ENCODE results near the gene ITPR2.
"Not testable (repeated sequence)": the region's sequence is repeated elsewhere in the genome, so short reads cannot be mapped to it uniquely, and the experiment has no call there.

ITPR2 gene

GRCh38 chr12:26473291-26473690, 359.7 kb downstream of the ITPR2 start:
- in situ Hi-C loops (cut with HindIII; ENCODE audit: low sequenced_read_pairs): no loop called here

- in situ Hi-C loops (cut with HindIII; ENCODE audit: low sequenced_read_pairs): no loop called here
Observed at GRCh38 chr12:26471560-26471959, 361.4 kb downstream of the ITPR2 start.

DNA sequence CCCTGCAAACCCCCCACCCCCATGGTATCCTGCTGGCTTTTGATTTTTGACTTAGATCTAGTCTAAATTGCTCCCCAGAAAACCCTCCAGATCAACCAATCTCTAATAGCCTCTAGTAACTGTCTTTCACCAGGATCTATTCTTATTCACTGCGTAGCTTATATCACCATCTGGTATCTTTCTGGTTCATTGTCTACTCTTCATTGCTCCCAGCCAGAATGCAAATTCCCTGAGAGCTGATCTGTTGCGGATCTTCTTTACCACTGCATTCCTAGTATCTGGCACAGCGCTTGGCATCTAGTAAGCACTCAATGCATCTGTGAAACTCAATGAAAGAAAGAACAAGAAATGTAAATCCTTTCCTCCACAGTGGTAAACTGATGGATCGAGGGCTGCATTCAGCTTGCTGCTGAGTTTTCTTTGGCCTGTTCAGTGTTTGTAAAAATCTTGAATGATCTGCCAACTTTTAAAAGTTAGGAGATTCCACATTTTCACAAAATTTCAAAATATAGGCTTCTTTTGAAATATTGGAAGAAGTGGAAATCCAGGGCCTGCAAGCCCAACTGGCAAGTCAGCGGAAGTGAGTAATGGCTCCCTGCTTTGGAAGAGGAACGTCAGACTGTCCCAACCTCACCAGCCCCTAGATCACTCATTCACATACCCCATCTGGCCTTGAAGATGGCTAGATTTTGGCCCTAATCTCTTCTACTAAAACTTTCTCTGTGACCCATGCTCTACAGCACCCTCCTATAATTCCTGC, 363.4 kb downstream of the ITPR2 start:
- in situ Hi-C loops (cut with HindIII; ENCODE audit: low sequenced_read_pairs): no loop called here

GRCh38 chr12:26467351-26467750, 365.6 kb downstream of the ITPR2 start:
- in situ Hi-C loops (cut with HindIII; ENCODE audit: low sequenced_read_pairs): no loop called here

DNA sequence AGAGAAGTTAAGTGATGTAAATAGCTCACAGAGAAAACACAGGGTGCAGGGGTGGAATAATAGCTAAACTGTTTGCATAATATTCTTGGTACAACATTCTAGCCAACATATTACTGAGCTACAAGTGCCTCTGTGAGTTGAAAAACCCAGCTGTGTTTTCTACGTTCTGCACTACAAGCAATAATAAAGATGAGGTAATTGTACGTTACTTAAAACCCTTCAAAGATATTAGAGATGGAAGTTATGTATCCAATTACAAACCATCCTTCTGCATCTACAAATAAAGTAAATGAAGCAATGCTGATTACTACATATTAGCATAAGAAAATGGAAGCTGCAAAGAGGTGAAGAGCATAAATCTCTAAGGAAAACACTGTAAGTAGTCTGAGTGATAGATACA, 366.3 kb downstream of the ITPR2 start:
- in situ Hi-C loops (cut with HindIII; ENCODE audit: low sequenced_read_pairs): no loop called here

GRCh38 chr12:26465419-26466097, 367.4 kb downstream of the ITPR2 start:
- in situ Hi-C loops (cut with HindIII; ENCODE audit: low sequenced_read_pairs): no loop called here

DNA sequence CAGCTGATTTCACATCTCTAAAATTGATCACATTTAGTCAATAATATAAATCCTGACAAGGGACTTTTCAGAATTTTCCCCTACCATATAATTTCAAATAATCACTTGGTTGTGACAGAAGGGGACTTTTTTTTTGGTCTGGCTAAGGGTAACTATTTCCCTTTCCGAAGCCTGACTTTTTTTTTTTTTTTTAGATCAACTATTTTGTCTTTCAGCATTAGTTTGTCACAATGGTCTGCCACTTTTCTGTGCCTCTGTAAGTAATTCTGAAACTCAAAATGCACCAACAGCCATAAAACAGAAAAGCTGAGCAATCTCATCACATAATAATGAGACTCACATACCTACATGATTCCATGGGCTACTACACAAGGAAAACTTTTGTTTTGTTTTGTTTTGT, 371.2 kb downstream of the ITPR2 start:
- in situ Hi-C loops (cut with HindIII; ENCODE audit: low sequenced_read_pairs): no loop called here

GRCh38 chr12:26460361-26460760, 372.6 kb downstream of the ITPR2 start:
- in situ Hi-C loops (cut with HindIII; ENCODE audit: low sequenced_read_pairs): no loop called here

DNA sequence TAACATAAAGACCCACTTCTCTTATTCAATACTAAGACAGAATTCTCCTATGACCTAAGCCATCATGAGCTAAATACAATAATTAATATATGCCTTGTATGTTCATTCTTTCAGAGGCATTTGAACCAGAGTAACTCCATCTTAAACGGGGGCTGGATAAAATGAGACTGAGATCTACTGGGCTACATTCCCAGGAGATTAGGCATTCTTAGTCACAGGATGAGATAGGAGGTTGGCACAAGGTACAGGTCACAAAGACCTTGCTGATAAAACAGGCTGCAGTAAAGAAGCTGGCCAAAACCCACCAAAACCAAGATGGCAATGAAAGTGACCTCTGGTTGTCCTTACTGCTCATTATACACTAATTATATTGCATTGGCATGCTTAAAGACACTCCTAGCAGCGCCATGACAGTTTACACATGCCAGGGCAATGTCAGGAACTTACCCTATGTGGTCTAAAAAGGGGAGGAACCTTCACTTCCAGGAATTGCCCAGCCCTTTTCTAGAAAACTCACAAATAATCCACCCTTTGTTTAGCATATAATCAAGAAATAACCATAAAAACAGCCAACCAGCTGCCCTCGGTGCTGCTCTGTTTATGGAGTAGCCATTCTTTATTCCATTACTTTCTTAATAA, 376.9 kb downstream of the ITPR2 start:
- in situ Hi-C loops (cut with HindIII; ENCODE audit: low sequenced_read_pairs): no loop called here

GRCh38 chr12:26453246-26453645, 379.7 kb downstream of the ITPR2 start:
- in situ Hi-C loops (cut with HindIII; ENCODE audit: low sequenced_read_pairs): no loop called here

GRCh38 chr12:26452511-26452910, 380.5 kb downstream of the ITPR2 start:
- in situ Hi-C loops (cut with HindIII; ENCODE audit: low sequenced_read_pairs): no loop called here

- in situ Hi-C loops (cut with HindIII; ENCODE audit: low sequenced_read_pairs): no loop called here
Observed at GRCh38 chr12:26451763-26452162, 381.2 kb downstream of the ITPR2 start.

DNA sequence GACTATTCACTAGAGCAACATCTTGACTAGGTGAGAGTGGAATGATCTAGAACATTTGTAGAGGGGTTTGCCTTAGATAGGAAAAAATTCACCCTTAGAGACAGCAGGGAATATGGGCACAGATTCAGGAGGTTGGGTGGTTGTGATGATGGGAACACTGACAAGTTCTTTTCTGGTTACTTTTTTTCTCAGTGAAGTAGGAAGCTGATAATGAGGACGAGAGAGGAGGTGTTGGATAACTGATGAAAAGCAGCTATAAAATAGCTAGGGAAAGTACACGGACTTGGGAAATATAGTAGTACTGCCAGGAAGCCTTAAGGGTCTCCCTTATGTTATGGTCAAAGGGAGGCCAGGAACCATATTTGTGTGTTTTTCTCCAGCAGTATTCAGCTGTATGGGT, 387.1 kb downstream of the ITPR2 start:
- in situ Hi-C loops (cut with HindIII; ENCODE audit: low sequenced_read_pairs): no loop called here

GRCh38 chr12:26443309-26443708, 389.7 kb downstream of the ITPR2 start:
- in situ Hi-C loops (cut with HindIII; ENCODE audit: low sequenced_read_pairs): no loop called here

- in situ Hi-C loops (cut with HindIII; ENCODE audit: low sequenced_read_pairs): no loop called here
Observed at GRCh38 chr12:26441434-26441833, 391.6 kb downstream of the ITPR2 start.

DNA sequence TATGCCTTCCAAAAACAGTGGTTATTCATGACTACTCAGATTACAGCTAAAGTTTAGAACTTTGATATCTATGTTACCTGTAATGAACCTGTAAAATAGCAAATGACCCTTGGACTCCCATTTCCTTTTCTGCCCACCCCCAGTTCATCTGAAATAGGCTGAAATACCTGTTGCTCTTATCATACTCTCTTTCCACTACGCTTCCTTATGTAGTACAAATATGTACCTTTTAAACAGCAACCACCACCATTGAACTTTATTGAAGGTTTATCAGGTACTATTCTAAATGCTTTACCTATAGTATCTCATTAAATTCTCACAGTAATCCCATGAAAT, 398.0 kb downstream of the ITPR2 start:
- in situ Hi-C loops (cut with HindIII; ENCODE audit: low sequenced_read_pairs): no loop called here

- in situ Hi-C loops (cut with HindIII; ENCODE audit: low sequenced_read_pairs): no loop called here
Observed at GRCh38 chr12:26434299-26435068, 398.5 kb downstream of the ITPR2 start.

DNA sequence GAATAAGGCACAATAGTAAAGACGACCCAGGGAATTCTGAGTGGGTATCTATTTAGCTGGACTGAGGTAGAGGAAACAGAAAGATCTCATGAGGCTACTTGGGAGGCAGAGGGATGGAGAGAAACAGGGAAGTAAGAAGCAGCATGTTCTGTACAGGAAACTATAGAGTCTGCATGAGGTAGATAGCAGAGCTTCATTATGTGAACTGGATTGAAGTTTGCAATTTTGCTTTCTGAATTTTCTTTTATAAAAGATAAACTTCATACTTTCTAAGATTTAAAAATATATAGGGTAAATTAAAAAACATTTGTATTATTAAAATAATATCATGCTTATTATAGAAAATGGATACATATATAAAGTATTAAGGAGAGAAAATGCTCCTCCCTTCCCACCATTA, 399.3 kb downstream of the ITPR2 start:
- in situ Hi-C loops (cut with HindIII; ENCODE audit: low sequenced_read_pairs): not testable (repeated sequence)

DNA sequence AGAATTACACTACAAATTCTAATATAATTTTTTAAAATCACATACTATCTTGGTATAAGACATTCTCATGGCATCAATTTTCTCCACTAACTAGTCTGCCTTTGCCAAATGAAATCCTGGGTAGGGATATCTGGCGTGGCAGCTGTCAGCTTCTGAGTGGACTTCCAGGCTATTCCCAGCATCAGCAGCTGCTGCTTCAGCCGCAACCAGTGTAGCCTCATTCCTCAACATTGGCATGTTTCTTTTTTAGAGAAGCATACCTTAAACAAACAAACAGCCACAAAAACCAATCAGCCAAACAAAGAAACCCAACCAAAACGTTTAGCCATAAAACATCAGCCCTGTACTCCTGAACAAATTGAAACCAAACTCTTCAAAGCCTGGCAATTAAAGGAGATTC, 401.8 kb downstream of the ITPR2 start:
- in situ Hi-C loops (cut with HindIII; ENCODE audit: low sequenced_read_pairs): no loop called here

DNA sequence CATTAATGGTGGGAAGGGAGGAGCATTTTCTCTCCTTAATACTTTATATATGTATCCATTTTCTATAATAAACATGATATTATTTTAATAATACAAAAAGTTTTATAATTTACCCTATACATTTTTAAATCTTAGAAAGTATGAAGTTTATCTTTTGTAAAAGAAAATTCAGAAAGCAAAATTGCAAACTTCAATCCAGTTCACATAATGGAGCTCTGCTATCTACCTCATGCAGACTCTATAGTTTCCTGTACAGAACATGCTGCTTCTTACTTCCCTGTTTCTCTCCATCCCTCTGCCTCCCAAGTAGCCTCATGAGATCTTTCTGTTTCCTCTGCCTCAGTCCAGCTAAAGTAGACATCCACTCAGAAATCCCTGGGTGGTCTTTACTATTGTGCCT, 402.4 kb downstream of the ITPR2 start:
- in situ Hi-C loops (cut with HindIII; ENCODE audit: low sequenced_read_pairs): not testable (repeated sequence)

DNA sequence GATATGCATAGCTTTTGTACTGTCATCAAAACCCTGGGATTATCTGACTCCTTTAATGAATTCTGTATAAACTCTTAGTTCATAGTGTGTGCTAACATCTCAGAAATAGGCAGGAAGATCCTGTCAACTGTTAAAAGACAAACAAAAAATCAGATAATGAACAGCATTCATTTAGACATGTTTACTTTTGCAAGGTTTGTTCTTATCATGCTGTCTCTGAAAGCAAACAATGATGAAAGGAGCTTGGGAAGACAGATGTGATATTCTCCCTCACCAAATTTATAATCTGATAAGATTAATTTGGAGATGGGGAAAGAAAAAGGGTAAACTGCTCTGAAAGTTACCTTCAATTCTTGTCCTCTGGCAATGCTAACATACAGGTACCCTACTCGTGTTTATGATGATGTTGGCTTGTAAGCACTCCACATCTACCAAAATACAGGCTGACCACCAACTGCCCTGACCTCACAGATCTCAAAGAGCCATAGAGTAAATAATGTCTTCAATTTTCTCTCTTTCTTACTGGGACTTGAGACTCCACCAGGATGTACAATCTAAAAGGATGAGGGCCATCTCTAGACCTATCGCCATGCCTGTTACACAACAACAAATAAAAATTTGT, 403.8 kb downstream of the ITPR2 start:
- in situ Hi-C loops (cut with HindIII; ENCODE audit: low sequenced_read_pairs): no loop called here
